Left lung (tissue), 10 donors: ENCODE measurements around the gene MCU. TPM values are rescaled to one million over a fixed set of nuclear protein-coding genes. Genes with fewer than 3 reads are reported as not detected.

Source experiments
- ATAC-seq: fragments of 200-7000 bp; cut with Tn5 transposase; one replicate; pipeline ENCODE4 v1.9.1; 2020; ENCODE audit warnings: moderate library complexity
- DNase-seq, 4 donors: peaks; one replicate each; pipeline ENCODE4 v3.0.0-alpha.2; 2013 to 2020
- H3K27ac ChIP-seq, 2 donors: fragments of 200-600 bp; sonication (generic) in 1 of 2; one replicate each; pipeline versions ENCODE4 v1.5.0 to v1.8.0; 2020 to 2021
- H3K27me3 ChIP-seq, 2 donors: fragments of 200-600 bp; sonication (generic) in 1 of 2; one replicate each; pipeline versions ENCODE4 v1.5.0 to v1.8.0; 2020 to 2021
- H3K36me3 ChIP-seq, 2 donors: fragments of 200-600 bp; sonication (generic) in 1 of 2; one replicate each; pipeline versions ENCODE4 v1.5.0 to v1.8.0; 2020 to 2021
- H3K4me1 ChIP-seq, 2 donors: fragments of 200-600 bp; one replicate each; pipeline ENCODE4 v1.8.0; 2021
- H3K4me3 ChIP-seq, 2 donors: fragments of 200-600 bp; sonication (generic) in 1 of 2; one replicate each; pipeline versions ENCODE4 v1.5.0 to v1.8.0; 2020 to 2021; ENCODE audit warnings: mild to moderate bottlenecking in 1 of 2
- H3K9me3 ChIP-seq, 2 donors: fragments of 200-600 bp; sonication (generic) in 1 of 2; one replicate each; pipeline versions ENCODE4 v1.5.0 to v1.8.0; 2020 to 2021
- CTCF ChIP-seq, 2 donors: fragments of 200-600 bp; sonication (generic) in 1 of 2; IDR thresholded peaks; one replicate each; pipeline versions ENCODE4 v1.5.0 to v1.8.0; 2021; ENCODE audit warnings: antibody characterized with exemption in 2 of 2
- intact Hi-C, 2 donors: fragments of 100-400 bp; cut with DNase I; formaldehyde crosslinking; loops; one replicate each; pipeline versions ENCODE4 v1.11.2 to v1.14.2; 2022
- polyA plus RNA-seq, 6 donors: library from polyadenylated mRNA; unstranded; fragments of 120-200 nt; gene quantifications; one replicate each; pipeline ENCODE4 v1.2.1, GENCODE V29; 2013; ENCODE audit not compliant: insufficient read length in 6 of 6
- total RNA-seq, 2 donors: library from RNA; stranded (reverse); fragmentation: NEBNext Ultra II Directional; extraction: Animal tissue kit (Norgen Biotek cat#: 25700); gene quantifications; one replicate each; pipeline ENCODE4 v1.2.1, GENCODE V29; 2021
- donor health status: DM: no; HTN: yes; CAD: no.
- donor health status: DM: no; HTN: no; CAD: no.

MCU gene
- total and polyA plus RNA-seq, 8 donors = 29.4 to 48.8 (median 38.6) TPM

DNA sequence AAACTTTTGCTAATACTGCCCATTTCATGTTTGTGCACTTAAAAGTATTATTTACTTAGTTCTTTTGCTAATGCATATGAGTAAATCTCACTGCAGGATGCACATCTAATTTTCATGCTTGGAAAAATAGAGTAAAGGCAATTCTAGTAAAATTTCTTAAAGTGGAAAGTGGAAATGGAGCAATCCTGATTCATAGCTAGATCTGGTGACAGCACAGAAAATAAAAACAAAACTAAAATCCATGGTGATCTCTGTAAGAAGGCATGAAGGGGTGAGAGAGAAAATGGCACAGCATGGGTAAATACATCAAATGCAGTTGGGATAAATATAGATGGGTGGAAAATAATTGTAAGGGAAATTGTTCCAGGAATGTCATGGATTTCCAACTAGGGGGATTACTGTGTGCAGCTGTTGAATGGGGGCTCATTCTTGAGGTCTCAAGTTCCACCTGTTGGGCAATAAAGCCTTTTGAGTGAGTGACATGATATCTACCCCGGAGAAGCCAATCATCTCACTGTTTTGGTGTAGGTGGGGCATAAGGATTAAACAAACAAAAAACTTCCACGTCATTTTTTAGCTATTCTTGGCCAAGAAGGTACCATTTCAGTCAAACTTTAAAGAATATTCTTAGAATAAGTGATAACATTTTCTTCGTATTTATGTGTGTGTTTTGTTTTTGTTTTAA lies 1.7 kb upstream of the MCU start:
- no peak for DNase-seq
- Histone ChIP-seq H3K4me1 (peaks cover 17 to 28% of the 10 kb centered on the region in 2 donors), H3K4me3 (no peak overlapping the region), H3K36me3 (no peaks in the 10 kb centered on the region), H3K27me3 (no peaks in the 10 kb centered on the region), H3K9me3 (no peaks in the 10 kb centered on the region), H3K27ac (no peak overlapping the region)
- intact Hi-C loops = loop anchor here in 1 of 2 donors (10.0 kb wide), 1 partner anchor 145 kb away; no protein-coding TSS in a partner anchor
- ATAC-seq = no peak
- TF ChIP-seq CTCF (IDR thresholded peaks at IDR 0.05) = no peak

DNA sequence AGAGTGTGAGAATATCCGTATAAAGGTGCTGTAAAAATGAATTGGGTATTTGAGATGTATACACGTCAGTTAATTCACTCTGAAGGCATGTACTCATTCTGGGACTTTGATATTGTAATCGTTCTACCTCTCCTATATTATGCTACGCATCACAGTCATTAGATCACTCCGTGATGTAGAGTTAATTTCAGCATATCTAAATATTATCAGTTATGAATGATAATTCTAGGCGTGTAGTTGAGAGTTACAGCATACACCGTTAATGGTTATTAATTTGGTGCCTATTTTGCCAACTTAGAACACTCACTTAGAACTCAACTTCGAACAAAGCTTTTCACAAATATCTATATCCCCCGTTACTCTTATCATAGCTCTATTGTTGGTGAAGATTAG lies 477 bp upstream of the MCU start:
- TF ChIP-seq CTCF (IDR thresholded peaks at IDR 0.05) = no peak
- Histone ChIP-seq H3K9me3 (no peaks in the 10 kb centered on the region), H3K27ac (peak overlapping the region; percentile 93), H3K36me3 (no peaks in the 10 kb centered on the region), H3K4me3 (peak overlapping the region; percentile 62 to 88), H3K4me1 (peaks cover 19 to 34% of the 10 kb centered on the region in 2 donors), H3K27me3 (no peaks in the 10 kb centered on the region)
- ATAC-seq = no peak
- intact Hi-C loops = loop anchor here in 1 of 2 donors (10.0 kb wide), 1 partner anchor 143 kb away; no protein-coding TSS in a partner anchor
- no peak for DNase-seq

GRCh38 chr10:72692744-72692993 lies 726 bp downstream of the MCU start:
- ATAC-seq = no peak
- peak overlapping the region; percentile 93 for H3K27ac ChIP-seq
- H3K36me3 ChIP-seq = no peaks in the 10 kb centered on the region
- no peak for DNase-seq
- H3K9me3 ChIP-seq = no peaks in the 10 kb centered on the region
- no peaks in the 10 kb centered on the region for H3K27me3 ChIP-seq
- intact Hi-C loops = loop anchor here in 1 of 2 donors (10.0 kb wide), 1 partner anchor 142 kb away; no protein-coding TSS in a partner anchor
- H3K4me3 ChIP-seq = peak overlapping the region; percentile 62 to 88
- H3K4me1 ChIP-seq = peaks cover 19 to 38% of the 10 kb centered on the region in 2 donors
- TF ChIP-seq CTCF (IDR thresholded peaks at IDR 0.05) = no peak

- no peak for TF ChIP-seq CTCF (IDR thresholded peaks at IDR 0.05)
- Histone ChIP-seq H3K36me3 (no peaks in the 10 kb centered on the region), H3K4me1 (peaks cover 19 to 38% of the 10 kb centered on the region in 2 donors), H3K9me3 (no peaks in the 10 kb centered on the region), H3K27ac (peak overlapping the region; percentile 93), H3K27me3 (no peaks in the 10 kb centered on the region), H3K4me3 (peak overlapping the region; percentile 62 to 88)
- intact Hi-C loops = loop anchor here in 1 of 2 donors (10.0 kb wide), 1 partner anchor 142 kb away; no protein-coding TSS in a partner anchor
- DNase-seq = no peak
- peak; percentile 5 for ATAC-seq
Observed at GRCh38 chr10:72692994-72693781, 1.2 kb downstream of the MCU start.
